ENCODE data around the gene DHRS12. TPM values are rescaled to one million over a fixed set of nuclear protein-coding genes. Genes with fewer than 3 reads are reported as not detected.

DHRS12 gene
- total and polyA plus RNA-seq, 3 donors from 2014 or later, result 11.4 to 16.8 (median 15.9) TPM

DNA sequence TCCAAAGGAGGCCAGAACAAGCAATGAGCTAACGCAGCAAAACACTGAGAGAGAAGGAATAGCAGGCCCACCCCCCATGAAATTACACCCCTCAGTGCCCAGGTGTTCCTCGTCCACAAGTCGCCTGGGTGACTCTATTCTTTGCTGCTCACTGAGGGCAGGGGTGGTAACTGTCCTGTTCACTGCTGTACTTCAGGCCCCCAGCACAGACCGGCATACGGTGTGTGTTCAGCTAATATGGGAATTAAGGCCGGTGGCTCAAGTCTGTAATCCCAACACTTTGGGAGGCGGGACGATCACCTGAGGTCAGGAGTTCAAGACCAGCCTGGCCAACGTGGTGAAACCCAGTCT lies 31.9 kb downstream of the DHRS12 start:
- TF ChIP-seq, protein P1, sequence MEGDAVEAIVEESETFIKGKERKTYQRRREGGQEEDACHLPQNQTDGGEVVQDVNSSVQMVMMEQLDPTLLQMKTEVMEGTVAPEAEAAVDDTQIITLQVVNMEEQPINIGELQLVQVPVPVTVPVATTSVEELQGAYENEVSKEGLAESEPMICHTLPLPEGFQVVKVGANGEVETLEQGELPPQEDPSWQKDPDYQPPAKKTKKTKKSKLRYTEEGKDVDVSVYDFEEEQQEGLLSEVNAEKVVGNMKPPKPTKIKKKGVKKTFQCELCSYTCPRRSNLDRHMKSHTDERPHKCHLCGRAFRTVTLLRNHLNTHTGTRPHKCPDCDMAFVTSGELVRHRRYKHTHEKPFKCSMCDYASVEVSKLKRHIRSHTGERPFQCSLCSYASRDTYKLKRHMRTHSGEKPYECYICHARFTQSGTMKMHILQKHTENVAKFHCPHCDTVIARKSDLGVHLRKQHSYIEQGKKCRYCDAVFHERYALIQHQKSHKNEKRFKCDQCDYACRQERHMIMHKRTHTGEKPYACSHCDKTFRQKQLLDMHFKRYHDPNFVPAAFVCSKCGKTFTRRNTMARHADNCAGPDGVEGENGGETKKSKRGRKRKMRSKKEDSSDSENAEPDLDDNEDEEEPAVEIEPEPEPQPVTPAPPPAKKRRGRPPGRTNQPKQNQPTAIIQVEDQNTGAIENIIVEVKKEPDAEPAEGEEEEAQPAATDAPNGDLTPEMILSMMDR (IDR thresholded peaks at IDR 0.05), result no peak
- TF ChIP-seq POLR2A (IDR thresholded peaks at IDR 0.05), result no peak
- no peaks in the 10 kb centered on the region for H3K9me3 ChIP-seq
- no peak for DNase-seq
- H3K36me3 ChIP-seq (ENCODE audit: low read depth, missing control alignments), result no peaks in the 10 kb centered on the region
- intact Hi-C loops (cut with DNase I; ENCODE audit: low total_unique reads), result no loop called here
- WGBS, 2 donors, result 88 to 92% methylated on average over 9 of the region's 9 CpGs
- H3K27ac ChIP-seq, result peak overlapping the region in 1 of 2 donors; percentile 92
- no peak overlapping the region for H3K4me3 ChIP-seq
- H3K27me3 ChIP-seq, result no peaks in the 10 kb centered on the region
- peaks cover 28% of the 10 kb centered on the region for H3K4me1 ChIP-seq

DNA sequence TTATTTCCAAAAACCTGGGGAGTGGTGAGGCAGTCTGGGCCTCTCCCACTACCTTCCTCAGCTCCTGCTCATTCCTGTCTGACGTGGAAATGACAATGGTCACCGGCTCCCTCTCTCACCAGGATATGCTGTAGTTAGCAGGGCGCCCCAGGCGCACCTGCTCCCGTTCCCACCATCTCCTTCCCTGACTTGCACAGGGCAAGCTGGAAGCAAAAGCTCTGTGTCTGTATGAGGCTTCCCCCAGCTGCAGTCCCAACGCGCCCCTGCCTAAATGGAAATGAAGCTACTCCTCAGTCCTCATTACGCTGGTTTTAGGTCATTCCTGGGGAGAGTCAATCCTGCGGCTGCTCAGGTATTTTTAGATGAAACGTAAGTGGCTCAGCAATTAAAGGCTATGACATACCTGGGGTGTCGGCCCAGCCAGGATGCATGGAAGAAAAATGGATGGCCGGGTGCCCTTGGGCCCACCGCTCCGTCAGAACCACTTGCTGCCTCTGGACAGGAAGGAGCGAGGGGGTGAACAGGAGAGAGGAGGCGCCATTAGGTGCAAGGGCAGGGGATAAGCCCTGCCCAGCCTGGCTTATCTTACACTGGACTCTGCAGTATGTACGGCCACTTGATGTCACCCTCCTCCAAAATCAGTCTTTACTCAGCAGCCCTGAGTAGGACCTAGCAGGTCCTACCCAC lies 32.4 kb downstream of the DHRS12 start:
- H3K4me3 ChIP-seq, result no peak overlapping the region
- H3K27me3 ChIP-seq, result no peaks in the 10 kb centered on the region
- H3K36me3 ChIP-seq (ENCODE audit: low read depth, missing control alignments), result no peaks in the 10 kb centered on the region
- DNase-seq, result no peak
- TF ChIP-seq, protein P1 (IDR thresholded peaks at IDR 0.05), result no peak
- no peak for TF ChIP-seq POLR2A (IDR thresholded peaks at IDR 0.05)
- 94 to 95% methylated on average over 11 to 17 of the region's 17 CpGs for WGBS, 2 donors
- peak overlapping the region; percentile 92 to 93 for H3K27ac ChIP-seq
- intact Hi-C loops (cut with DNase I; ENCODE audit: low total_unique reads), result no loop called here
- no peaks in the 10 kb centered on the region for H3K9me3 ChIP-seq
- peaks cover 28% of the 10 kb centered on the region for H3K4me1 ChIP-seq

DNA sequence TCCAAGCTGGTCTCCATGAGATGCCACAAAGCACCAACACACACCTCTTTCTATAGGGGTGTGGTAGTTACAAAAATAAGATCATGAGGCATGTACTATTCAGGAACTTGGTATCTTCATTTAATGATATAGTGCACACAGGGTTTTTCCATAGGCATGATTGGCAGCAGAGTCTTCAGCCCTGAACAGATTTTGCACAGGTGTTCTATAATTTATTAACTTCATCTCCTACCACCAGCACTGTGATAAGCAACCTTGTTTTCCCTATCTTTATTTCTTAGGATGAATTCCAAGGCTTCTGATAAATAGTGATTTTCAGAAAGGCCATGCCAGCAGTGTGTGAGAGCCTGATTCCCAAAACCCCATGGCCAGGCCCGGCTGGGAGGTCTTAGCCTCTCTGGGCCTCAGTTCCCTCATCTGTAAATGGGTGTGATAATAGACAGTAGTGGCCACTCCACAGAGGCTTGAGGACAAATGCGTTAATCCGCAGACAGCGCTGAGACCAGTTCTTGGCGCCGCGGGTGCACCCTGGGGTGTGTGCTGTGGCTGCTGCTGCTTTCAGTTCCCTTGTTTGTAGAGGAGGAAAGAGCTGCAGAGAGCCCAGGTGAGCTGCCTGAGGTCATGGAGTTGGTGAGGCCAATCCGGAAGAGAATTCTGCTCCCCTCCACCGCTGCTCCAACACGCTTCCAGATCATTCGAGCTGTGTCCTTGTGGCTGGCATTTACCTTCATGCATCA lies 33.1 kb downstream of the DHRS12 start:
- intact Hi-C loops (cut with DNase I; ENCODE audit: low total_unique reads), result no loop called here
- peaks cover 28% of the 10 kb centered on the region for H3K4me1 ChIP-seq
- TF ChIP-seq, protein P1 (IDR thresholded peaks at IDR 0.05), result no peak
- TF ChIP-seq POLR2A (IDR thresholded peaks at IDR 0.05), result no peak
- WGBS, 2 donors, result 87 to 90% methylated on average over 11 of the region's 11 CpGs
- no peak overlapping the region for H3K4me3 ChIP-seq
- no peaks in the 10 kb centered on the region for H3K36me3 ChIP-seq (ENCODE audit: low read depth, missing control alignments)
- H3K9me3 ChIP-seq, result no peaks in the 10 kb centered on the region
- H3K27me3 ChIP-seq, result no peaks in the 10 kb centered on the region
- peak overlapping the region; percentile 92 to 93 for H3K27ac ChIP-seq
- DNase-seq, result no peak

DNA sequence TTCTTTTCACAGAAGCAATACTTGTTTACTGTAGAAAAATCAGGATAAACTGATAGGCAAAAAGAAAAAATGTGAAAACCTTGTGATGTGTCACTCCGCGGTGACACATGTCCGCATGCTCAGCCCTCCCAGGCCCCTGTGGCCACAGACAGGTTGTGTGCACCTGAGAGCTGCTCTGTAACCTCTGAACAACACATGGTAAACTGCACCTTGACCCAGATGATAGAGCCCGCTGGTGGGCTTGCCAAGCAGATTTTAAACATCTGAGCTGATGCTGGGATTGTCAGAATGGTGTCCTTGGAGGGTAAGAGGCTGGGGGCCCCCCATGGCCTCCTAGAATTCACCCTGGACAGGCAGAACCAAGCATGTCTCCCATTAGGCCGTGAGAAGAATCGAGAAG lies 33.8 kb downstream of the DHRS12 start:
- intact Hi-C loops (cut with DNase I; ENCODE audit: low total_unique reads), result no loop called here
- 67 to 78% methylated on average over 6 of the region's 6 CpGs for WGBS, 2 donors
- no peaks in the 10 kb centered on the region for H3K36me3 ChIP-seq (ENCODE audit: low read depth, missing control alignments)

More for the DNA sequence above, 33.8 kb downstream of the DHRS12 start:
- Histone ChIP-seq H3K4me1 (peaks cover 28% of the 10 kb centered on the region), H3K27ac (peak overlapping the region; percentile 92 to 93), H3K27me3 (no peaks in the 10 kb centered on the region), H3K9me3 (no peaks in the 10 kb centered on the region), H3K4me3 (no peak overlapping the region)
- TF ChIP-seq POLR2A (IDR thresholded peaks at IDR 0.05), result no peak
- TF ChIP-seq, protein P1 (IDR thresholded peaks at IDR 0.05), result no peak
- DNase-seq, result no peak

Data from testis (tissue), 3 donors.